CD4-positive, alpha-beta T cell treated with Interleukin-17A for 1 hour (primary cell): ENCODE measurements around the gene WDR33.

Experiments used
- DNase-seq: peaks from one replicate; pipeline ENCODE4 v3.0.0-alpha.2; 2020

The WDR33 gene

GRCh38 chr2:127685410-127686080, 125.4 kb downstream of the WDR33 start:
- DNase-seq = no peak

GRCh38 chr2:127683757-127684156, 127.2 kb downstream of the WDR33 start:
- DNase-seq = no peak

- DNase-seq = no peak
Measured at GRCh38 chr2:127683056-127683455, 127.9 kb downstream of the WDR33 start.

- DNase-seq = no peak
Measured at GRCh38 chr2:127681976-127682857, 128.8 kb downstream of the WDR33 start.

DNA sequence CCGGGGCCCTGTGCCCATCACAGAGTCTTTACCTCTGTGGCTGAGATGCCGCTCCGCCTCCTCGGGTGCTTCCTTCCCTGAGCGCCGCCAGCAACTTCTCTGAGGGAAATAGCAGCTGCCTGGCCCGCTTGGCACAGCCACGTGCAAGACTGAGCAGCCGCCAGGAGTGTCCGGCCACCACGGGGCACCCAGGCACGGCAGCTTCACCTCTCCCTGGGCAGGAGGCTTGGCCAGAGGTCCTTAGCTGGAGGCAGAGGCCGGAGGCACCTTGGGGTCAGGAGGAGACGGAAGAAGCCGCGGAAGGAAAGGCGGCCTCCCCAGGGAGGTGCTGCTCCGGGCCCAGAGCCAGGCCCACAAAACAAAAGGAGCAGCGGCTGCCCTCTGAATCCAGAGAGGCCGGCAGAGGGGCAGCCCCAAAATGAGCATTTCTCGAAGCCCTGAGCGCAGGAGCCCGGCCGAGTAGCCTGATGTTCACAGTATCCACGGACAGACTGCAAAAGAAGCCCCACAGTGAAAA, 129.6 kb downstream of the WDR33 start:
- no peak for DNase-seq

DNA sequence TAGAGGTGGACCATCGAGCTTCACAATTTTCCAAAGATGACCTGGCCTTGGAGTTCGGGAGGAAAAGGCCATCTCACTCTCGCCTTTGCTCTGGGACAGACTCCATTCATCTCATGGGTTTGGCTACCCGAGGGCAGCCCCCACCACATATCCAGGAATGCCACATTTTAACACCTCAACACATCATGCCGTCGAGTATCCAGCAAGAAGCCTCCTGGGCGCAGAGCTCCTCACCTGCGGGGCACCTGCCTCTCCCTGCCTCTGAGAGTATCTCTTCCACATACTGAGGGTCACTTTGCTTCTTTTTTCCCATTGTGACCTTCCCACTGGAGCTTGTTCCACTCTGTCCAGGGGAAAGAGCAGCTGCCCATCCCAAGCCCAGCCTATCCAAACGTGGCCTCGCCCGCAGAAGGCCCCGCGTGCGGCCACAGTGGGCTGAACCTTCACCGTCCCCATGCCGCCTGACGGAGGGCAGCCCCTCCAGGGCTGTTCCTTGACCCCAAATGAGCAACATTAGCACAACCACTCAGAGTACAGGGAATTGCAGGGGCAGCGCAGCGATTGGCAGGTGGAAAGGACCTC, 130.2 kb downstream of the WDR33 start:
- no peak for DNase-seq

DNA sequence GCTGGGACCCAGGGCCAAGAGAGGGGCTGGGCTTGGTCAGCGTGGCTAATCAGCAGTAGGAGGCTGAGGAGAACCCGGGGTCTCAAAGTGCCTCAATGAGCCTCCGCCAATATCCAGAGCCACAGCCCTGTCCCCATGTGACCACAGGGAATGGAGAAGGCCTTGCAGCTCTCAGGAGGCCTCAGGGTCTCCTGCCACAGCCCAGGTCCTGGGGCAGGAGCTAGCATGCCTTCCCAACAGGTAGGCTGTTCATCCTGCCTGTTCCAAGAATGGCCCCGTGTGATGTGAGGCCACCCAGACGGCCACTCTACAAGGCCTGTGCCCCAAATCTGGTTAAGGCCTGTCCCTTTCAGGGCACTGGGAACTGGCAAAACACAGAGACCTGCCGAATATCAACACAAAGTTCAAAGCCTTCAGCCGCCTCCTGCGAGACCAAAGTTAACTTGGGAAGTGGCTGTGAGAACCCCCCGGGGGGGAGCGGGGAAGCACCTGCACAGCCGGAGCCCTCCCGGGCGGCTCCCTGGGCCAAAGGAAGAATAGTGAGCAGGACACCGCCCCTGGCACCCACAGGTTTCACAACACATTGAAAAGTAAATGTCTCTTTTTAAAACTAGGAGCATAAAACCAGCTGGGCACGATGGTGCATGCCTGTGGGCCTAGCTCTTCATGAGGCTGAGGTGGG, 131.2 kb downstream of the WDR33 start:
- DNase-seq = no peak

GRCh38 chr2:127678991-127679390, 132.0 kb downstream of the WDR33 start:
- DNase-seq = no peak

GRCh38 chr2:127678531-127678930, 132.4 kb downstream of the WDR33 start:
- DNase-seq = no peak

DNA sequence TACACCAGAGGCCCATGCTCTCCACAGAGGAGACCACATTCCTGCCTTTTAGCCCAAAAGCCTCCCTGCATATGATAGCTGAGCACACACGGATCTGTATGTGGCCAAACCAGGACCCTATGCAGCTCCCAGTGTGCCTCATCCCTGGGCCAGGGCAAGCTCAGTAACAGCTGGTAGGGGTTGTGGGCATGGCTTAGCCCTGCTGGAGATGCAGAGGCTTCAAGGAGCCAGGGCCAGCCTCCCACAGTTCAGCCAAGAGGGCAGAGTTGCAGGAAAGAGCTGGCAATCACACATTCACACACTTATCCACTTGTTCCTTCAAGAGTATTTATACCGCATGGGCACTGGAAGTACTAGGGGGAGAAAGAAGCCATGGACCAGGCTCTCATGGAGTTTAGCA, 134.1 kb downstream of the WDR33 start:
- DNase-seq = no peak

GRCh38 chr2:127675331-127676261, 135.4 kb downstream of the WDR33 start, which contains the start of gene LIMS2:
Gene LIMS2 (minus strand): TSS chr2:127675530. CDS start chr2:127675024, 506 bp downstream.
- no peak for DNase-seq

DNA sequence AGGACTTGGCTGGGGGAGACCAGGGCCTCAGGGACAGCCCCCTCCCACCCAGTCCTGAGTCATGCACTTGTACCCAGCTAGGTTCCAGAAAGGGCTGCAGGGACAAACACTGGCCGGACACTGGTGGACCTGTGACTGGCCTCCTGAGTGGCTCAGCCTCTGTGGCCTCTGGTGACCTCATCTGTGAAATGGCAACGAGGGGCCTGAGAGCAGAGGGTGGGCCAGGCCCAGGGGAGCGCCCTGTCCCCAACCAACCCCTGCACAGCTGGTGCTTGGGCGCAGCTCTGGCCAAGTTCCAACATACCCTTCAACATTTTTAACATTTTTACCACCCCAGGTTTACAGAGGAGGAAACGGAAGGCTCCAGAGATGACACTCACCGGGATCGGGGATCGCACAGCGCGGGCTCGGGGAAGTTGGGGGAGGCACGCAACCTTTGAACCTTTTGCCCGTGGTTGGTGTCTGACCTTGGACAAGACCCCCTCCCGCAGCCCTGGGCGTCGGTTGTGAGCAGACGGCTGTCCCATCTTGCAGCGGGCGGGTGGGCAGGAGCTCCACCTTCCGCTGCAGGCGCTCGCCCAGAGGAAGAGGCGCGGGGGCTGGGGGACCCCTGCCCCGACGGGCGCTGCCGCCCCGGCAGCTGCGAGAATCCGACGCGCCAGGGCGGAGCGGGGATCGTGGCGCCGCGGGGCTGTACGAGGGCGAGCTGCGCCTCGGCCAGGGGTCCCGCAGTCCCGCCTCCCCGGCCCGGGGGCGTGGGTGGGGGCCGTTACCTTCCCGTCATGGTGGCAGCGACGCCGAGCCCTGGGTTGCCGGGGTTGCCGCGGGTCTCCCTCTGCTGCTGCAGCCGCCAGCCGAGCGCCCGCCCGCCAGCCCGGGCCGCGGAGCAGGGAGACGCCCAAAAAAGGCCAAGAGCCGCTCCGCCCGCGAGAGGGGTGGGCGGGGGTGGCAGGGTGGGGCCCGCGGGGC, 136.4 kb downstream of the WDR33 start:
- DNase-seq = no peak

DNA sequence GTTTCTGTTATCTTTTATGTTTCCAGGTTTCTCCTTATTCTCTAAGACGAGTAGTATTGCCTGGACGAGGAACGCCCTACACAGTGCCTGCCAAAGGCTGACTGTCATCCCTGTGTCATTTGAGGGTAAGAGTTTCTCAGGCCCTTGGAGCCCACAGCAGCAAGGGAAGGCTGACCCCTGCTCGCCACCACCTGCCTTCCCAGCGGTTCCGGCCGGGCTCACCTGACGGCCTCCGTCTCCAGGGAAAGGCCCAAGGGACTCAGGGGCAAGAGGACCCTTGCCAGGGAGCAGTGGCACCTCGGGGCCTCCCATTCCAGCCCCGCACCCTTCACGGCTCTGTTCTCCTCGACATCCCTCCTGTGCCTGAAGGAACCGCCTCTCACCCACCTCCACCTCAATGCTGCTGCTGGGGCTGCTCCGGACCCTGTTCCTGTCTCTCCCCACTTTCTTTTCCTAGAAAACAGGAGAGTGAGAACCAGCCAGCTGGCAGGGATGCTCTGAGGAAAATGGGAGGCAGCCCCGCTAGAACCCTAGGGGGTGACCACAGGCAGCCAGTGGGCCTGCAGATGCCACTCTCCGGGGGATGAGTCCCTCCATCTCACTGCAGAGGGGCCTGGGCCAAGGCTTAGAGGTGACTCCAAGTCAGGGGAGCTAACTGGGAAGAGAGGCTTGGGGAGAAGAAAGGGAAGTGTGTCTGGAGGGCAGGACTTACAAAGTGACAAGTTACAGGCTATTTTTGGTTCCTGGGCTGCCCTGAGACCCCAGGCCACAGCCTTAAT, 137.5 kb downstream of the WDR33 start:
- no peak for DNase-seq

DNA sequence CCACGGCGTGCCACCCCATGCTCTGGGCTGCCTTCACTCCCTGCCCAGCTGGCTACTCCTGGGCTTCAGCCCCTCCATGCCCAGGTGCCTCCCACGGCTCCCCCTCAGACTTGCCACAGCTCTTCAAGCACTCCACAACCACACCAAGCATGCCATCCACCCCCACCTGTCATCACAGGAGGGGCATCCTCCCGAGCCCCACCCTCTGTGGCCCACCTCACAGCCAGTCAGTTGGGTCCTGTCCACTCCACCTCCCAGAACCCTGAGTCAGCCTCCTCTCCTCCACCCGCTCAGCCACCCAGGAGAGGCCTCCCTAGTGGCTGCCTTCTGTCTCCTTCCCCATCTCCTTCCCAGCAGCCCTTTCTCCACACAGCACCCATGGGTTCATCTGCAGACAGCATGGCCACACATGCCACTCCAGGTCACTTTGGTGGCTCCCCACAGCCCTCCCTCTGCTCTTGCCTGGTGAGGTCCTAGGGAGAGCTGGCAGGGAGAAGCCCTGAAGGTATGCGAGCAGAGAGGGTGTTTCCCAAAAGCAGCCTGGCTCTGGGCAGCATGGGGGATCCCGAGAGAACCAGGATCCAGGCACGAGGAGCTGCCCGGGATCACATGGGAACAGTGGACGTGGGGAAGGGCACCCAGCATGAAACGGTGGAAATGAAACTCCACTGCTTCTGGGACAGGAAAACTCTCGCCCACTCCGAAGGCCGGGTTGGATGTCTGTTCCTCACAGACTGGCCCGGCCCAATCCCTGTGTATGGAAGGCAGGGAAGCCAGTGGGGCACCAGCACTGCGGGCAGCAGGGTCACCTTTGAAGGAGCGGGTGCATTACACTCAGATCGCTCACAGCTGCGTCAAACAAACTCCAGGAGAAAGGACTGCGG, 138.4 kb downstream of the WDR33 start:
- no peak for DNase-seq

- DNase-seq = no peak
Measured at GRCh38 chr2:127671557-127672302, 139.2 kb downstream of the WDR33 start.

GRCh38 chr2:127670957-127671290, 140.0 kb downstream of the WDR33 start:
- DNase-seq = no peak

DNA sequence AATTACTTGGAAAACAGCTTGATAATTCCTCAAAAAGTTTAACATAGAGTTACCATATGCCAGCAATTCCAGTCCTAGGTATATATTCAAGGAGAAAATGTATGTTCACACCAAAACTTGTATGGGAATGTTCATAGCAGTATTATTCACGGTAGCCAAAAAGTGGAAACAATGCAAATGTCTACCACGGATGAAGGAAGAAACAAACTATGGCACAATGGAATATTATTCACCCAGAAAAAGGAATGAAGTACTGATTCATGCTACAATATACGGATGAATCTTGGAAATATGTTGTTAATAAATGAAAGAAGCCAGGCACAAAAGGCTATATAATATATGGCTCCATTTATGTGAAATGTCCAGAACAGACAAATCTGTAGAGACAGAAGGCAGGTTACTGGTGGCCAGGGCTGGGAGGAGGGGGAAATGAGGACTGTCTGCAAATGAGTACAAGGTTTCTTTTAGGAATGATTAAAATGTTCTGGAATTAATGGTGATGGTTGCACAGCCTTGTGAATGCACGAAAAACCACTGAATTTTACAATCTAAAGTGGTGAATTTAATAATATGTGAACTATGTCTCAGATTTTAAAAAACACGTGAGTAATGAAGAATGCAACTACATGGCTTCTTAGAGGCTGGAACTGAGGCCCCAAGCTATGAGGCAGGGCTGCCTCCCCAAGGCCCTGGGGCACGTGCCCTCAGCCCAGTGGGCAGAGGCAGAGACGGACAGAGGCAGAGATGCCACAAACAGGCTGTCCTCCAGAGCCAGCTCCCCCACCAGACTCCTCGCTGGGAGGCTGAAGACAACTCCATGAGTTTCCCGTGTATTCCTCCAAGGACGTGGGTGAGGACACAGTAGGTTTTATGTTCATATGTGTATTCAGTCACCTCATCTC, 140.7 kb downstream of the WDR33 start:
- no peak for DNase-seq
